Measurements from ENCODE around the gene PHF13.

GRCh38 chr1:6628971-6629479 is 15.5 kb downstream of the PHF13 start:
- TF ChIP-seq, protein P1, sequence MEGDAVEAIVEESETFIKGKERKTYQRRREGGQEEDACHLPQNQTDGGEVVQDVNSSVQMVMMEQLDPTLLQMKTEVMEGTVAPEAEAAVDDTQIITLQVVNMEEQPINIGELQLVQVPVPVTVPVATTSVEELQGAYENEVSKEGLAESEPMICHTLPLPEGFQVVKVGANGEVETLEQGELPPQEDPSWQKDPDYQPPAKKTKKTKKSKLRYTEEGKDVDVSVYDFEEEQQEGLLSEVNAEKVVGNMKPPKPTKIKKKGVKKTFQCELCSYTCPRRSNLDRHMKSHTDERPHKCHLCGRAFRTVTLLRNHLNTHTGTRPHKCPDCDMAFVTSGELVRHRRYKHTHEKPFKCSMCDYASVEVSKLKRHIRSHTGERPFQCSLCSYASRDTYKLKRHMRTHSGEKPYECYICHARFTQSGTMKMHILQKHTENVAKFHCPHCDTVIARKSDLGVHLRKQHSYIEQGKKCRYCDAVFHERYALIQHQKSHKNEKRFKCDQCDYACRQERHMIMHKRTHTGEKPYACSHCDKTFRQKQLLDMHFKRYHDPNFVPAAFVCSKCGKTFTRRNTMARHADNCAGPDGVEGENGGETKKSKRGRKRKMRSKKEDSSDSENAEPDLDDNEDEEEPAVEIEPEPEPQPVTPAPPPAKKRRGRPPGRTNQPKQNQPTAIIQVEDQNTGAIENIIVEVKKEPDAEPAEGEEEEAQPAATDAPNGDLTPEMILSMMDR (IDR thresholded peaks at IDR 0.05) = no peak
- TF ChIP-seq MAFK (IDR thresholded peaks at IDR 0.05; ENCODE audit: partially characterized antibody) = no peak
- TF ChIP-seq EP300 (IDR thresholded peaks at IDR 0.05) = no peak
- TF ChIP-seq CHD2 (IDR thresholded peaks at IDR 0.05; ENCODE audit: low read length, partially characterized antibody) = no peak

Data from A549 (cell line).